HPDE6-E6E7 (cell line): ENCODE measurements around the gene CREB5.
"Not testable (repeated sequence)": the region's sequence is repeated elsewhere in the genome, so short reads cannot be mapped to it uniquely, and the experiment has no call there.

Experiments
- DNase-seq: peaks from one replicate; pipeline ENCODE4 v3.0.0; 2011; ENCODE audit warnings: missing footprints; ENCODE audit errors: extremely low spot score

The CREB5 gene

DNA sequence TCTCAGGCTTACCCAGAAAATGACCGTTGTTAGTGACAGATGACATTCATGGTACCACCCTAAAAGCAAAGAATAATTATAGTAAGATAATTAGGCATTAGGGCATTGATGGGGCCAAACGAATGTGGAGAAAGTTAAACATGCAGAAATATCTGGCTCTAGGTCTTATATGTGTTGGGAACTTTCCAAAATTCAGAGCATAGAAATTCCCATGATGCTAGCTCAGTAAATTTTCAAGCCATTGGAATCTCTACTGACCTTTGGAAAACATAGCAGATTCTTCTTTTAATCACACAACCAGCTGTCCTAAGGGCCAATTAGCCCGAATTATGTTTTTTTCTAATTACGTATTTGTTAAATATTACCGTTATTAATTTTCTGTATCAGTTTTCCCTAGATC, 136.1 kb downstream of the CREB5 start:
- no peak for DNase-seq

DNA sequence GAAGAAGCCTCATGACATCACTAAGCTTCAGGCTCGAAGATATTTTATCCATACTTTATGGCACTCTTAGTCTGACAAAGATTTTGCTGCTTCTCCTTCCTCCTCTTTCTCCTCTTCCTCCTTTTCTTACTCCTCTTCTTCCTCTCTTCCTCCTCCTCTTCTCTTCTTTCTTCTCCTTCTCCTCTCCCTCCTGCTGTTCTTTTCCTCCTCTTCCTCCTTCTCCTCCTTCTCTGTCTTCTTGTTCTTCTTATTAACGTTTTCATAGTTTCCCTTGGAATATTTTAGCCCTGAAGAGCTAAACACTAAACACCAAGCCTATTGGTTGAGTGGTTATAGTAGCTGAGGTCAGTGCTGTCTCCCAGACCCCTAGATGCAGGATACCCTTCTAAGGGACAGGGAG, 137.7 kb downstream of the CREB5 start:
- no peak for DNase-seq

DNA sequence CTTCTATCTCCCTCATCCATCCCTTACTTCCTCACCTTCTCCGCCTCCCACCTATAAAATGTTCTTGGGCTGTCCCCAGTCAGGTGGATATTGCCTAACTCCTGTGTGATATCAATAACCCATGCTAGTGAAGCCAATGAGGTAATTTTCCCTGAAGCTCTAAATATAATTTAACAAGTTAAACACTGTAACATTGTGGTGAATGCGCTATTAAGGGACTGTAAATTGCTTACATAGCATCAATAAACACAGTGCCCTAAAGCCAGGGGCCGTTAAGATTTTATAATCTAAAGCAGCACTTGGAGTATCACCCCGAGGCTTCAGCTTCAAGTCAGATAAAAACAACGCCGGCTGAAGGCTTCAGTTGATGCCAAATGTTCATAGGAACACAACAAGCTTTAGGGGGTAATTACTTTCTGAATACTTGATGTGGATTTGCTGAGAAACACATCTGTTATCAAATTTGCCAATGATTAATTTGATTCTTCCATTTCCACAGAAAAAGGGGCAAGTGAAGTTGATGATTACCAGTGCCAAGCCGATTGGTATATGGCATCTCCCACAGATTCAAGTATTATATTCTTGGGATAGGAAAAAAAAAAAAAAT, 138.4 kb downstream of the CREB5 start:
- no peak for DNase-seq

DNA sequence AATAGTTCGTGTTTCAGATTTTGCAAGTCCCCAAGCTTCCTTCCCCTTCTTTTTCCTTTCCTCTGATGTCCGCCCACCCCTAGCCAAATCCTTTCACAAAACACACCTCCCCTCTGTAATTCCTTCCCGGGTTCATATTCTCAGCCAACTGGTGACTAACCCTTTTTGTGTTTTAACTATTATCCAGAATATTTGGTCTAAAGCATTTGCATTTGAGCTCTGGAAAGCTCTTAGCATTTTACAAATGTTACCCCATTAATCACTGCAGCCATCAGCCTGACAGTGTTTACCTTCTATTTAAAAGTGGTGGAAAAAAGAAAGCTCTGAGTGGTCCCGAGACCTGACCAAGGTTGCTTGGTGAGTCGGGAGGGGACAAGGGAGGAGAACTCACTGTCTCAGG, 139.0 kb downstream of the CREB5 start:
- DNase-seq = no peak

DNA sequence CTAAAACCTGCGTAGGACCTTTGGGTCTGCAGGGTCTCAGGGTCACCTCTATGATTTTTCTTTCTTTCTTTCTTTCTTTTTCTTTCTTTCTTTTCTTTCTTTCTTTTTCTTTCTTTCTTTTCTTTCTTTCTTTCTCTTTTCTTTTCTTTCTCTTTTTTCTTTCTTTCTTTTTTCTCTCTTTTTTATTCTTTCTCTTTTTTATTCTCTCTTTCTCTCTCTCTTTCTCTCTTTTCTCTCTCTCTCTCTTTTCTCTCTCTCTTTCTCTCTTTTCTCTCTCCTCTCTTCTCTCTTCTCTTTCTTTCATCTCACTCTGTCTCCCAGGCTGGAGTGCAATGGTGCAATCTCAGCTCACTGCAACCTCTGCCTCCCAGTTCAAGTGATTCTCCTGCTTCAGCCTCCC, 139.4 kb downstream of the CREB5 start:
- DNase-seq = not testable (repeated sequence)

DNA sequence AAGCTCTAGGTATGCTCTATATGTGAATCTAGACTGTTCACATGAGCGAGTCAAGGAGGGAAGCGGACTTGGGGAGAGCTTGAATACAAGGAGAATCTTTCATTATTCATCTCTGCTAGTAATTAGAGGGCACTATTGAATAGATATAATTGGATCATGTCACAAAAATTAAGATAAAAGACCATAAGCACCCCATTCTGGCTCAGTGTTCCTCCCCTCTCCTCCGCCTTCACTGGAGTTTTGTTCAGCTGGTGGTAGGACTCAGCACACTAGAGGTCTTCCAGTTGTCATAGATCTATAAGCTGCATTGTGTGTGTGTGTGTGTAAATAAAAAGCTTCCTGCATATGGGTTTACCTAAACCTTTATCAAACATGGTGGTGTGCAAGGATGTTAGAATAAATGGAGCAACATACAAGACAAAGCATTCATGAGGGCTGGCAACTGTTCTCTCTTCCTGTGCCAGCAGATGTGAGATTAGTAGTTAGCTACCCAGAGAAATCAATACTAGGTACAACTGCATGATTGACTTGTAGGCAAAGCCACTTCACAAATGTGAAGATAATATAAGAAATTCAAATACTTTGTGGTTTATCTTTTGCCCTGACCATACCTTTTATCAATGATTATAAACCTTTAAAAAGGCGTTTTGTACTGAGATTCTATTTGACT, 142.6 kb downstream of the CREB5 start:
- DNase-seq = no peak

DNA sequence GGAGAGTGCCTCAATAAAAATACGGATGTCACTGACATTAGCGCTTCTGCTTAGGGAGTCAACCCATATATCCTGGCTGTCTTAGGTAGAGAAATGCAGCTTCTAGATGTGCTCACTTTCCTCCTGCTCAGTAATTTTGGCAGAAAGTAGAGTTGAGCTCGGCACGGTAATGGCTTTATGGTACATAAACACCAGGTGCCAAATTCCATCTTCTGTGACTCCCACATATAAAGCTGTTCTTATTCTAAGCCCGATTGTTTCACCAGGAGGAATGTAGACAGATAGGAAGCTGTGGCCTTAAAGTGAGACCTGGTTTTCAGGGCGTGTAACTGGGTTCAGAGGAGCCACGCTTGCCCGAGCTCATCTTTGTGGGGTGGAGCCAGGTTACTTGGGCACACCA, 143.7 kb downstream of the CREB5 start:
- no peak for DNase-seq

DNA sequence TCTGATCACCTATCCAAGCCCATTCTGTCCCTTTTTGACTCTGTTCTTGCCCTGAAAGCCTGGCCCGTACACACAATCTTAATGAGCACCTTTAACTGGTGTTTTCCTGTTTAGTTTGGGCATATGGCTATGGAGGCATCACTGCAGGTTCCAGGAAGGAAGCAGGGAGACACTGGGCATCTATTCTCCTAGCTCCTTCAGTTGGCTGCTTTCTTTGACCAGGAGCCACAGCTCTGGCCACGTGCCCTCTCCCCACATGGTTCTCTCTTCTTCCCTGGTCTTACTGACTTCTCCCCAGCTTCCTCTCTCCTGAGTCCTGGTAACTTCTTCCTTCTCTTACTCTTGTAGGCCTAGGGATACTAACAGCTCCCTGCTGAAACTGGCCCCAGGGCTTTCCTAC, 144.4 kb downstream of the CREB5 start:
- no peak for DNase-seq

DNA sequence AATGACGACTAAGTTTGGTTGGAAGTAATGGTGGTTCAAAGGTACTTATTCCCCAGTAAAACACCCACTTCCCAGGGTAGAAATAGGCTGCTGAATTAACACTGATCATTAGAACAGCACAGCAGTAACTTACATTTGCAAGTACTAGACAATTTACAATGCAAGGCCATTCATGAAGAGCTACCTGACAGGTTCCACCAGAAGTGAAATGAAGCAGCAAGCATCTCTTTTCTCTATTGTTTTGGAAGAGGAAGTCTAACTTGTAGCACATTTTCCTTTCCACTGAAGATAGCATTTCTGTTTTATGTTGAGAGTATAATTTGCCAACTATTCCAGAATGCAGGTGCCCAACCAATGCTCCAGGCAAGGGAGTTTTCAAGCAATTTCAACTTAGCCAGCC, 145.9 kb downstream of the CREB5 start:
- DNase-seq = no peak

DNA sequence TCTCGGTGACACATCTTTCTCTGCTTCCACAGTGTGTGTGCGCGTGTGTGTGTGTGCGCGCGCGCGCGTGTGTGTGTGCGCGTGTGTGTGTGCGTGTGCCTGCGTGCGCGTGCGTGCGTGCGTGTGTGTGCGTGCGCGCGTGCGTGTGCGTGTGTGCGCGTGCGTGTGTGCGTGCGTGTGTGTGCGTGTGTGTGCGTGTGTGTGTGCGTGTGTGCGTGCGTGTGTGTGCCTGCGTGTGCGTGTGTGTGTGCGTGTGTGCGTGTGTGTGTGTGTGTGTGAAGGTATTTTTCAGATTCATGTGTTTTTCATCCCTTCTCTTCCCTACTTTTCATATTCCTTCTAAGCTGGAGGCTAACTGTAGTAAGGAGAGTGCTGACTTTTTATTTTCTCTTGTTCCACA, 148.4 kb downstream of the CREB5 start:
- no peak for DNase-seq

DNA sequence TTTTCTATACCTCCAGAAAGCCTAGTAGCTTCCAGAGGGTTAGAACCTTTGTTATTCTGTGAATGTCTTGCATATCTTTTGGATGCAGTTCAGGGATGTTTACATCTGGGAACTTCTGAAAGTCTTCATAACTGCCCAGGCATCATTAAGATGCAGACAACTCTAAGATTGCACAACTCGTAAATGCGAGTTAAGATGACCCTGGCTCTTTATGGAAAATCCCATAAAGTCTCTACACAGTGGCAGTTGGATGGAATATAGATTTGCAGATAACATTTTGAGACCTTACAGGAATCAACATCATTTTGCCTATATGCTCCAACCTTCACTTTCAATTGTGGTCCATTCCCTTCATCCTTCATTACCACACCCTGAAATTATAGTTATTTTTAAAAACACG, 151.7 kb downstream of the CREB5 start:
- no peak for DNase-seq

DNA sequence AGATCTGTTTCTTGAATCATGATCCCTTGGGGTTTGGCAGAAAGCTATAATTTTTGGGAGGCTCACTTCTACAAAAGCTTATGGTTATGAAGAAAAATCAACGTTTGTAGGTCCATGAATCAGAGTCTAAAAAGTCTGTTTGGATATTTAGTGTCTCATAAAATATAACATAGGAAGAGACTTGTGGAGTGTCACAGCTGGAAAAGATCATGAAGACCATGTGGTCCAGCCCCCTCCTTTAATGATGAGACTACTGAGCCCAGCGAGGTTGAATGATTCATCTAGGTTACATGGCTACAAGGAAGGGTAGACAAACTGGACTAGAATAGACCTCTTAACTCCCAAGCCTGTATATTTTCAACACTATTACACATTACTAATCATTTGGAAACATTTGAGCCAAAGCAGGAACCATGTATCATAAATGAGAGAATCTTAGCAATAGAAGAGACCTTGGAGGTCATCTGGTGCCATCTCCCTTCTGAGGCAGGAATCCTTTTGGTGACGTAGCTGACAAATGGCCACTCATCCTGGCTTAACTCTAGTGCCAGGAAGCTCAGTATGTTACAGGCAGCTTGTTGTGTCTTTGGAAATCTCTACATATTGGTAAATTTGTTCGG, 152.5 kb downstream of the CREB5 start:
- DNase-seq = no peak

DNA sequence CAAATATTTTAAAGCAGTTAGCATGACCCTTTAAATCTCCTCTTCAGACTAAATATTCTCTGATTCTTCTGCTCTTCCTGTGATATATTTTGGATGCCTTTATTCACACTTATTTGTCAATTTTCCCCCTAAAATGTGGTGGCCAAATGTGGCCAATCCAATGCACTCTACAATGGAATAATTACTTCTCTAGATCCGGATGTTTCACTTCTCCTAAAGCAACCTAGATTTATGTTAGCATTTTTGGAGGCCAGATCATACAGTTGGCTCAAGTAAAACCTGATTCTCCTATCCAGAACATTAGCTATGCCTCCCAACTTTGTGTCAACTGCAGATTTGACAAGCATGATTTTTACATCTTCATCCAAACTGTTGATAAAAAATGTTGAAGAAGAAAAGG, 153.7 kb downstream of the CREB5 start:
- no peak for DNase-seq

DNA sequence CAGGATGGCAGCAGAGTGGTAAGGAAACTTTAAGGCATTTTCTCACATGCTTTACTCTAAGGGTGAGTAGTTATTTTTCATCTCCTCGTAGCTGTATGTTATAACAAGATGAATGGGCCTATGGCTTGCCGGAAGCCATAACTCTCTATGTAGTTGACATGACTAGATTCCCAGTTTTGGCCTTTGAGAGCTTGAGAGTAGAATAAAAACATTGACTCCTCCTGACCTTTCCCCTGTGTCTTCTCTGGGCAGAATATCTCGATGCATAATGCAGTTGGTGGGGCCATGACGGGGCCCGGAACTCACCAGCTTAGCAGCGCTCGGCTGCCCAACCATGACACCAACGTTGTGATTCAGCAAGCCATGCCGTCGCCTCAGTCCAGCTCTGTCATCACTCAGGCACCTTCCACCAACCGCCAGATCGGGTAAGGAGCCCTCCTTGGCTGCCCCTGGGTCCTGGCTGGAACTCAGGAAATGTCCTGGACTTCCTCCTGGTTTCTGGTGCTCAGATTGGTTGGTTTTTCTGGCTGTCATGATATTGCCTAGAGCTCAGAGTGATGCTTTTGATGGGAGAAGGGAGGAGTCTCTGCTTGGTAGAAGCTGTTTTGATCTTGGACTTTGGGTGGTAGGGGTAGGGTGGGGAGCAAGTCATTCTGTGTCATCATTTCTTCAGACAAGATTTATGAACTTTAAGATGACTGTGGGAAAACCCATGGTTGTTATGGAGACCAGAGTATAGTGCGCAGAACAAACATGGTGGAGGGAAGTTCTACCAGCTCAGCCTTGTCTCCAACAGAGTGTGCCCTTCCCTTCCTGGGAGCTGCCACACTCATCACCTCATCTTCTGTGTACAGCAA, 158.0 kb downstream of the CREB5 start:
- no peak for DNase-seq

DNA sequence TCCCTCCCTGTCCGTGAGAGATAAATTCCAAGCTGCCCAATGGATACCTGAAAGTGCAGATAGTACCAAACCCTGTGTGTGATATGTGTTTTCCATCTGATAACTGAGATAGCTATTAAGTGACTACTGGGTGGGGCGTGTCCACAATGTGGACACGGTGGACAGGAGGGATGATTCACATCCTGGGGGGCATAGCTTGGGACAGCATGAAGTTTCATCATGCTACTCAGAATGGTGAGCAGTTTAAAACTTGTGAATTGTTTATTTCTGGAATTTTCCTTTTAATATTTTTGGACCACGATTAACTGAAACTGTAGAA, 158.6 kb downstream of the CREB5 start:
- DNase-seq = peak; percentile 9

DNA sequence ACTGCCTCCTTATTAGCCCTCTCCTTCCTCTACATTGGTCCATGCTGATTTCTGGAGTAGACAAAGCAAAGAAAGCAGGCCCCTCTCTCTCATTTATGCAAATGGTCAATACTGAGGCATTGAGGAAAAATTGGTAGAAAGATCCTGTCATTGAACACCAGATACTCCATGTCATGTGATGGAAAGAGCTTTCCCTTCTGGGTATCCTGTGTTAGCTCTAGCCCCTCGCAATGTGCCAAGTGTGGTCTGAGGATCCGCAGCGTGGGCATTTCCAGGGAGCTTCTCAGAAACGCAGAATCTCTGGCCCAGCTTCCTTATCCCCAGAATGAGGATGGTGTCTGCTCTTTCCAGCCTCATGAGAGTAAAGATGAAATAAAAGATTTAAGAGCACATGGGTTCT, 159.1 kb downstream of the CREB5 start:
- no peak for DNase-seq

DNA sequence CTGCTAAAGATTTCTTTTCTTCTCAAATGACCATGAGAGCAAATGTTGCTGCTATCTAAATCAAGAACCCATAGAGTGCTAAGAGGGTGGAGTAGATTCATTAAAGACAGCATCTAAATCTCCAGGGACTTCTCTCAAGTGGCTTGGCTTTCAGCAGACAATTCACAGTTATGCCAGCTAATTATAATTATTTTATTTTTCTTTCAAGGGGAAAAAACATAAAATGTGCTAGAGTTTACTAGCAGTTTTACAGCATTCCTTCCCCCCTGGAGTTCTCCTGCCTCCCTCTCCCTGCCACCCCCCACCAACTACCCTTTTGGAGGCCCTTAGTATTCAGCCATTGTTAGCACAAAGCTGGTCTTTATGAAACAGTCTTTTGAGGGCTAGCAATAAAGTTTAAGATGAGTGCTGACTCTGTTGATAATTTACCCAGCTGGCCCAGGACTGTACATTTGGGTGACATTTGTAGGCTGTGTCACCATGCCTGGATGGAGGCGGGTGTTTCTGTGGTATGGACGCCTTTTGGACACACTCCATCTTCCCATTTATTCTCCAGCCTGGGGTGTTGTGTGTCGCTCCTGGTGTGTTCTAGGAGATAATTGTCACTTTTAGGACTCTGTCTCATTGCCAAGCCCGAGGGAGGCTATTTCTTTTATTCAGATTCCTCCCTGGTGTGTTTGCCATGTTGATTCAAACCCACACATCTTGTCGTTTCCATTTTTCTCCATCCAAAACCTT, 160.2 kb downstream of the CREB5 start:
- DNase-seq = no peak

DNA sequence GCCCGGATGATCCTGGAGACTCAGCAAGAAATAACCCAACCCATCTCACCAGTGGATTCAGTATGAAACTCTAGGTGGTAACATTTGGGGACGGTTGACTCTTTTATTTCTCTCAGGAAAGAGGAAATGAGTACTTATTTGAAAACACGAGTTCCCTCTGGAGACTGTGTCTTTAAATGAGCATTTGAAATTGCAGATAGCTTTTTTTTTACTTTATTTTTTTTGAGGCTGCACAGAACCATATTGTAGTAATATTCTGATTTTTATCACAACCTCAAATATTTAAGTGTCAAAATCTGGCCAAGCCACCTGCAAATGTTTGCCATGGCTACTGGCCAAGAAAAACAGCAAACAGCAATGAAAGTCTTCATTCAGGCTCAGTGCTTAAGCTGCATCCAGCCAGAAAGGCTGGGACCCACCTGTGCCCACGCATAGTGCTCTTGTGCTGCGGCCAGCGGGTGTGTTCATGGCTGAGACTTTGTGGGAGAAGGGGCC, 160.8 kb downstream of the CREB5 start:
- DNase-seq = no peak

DNA sequence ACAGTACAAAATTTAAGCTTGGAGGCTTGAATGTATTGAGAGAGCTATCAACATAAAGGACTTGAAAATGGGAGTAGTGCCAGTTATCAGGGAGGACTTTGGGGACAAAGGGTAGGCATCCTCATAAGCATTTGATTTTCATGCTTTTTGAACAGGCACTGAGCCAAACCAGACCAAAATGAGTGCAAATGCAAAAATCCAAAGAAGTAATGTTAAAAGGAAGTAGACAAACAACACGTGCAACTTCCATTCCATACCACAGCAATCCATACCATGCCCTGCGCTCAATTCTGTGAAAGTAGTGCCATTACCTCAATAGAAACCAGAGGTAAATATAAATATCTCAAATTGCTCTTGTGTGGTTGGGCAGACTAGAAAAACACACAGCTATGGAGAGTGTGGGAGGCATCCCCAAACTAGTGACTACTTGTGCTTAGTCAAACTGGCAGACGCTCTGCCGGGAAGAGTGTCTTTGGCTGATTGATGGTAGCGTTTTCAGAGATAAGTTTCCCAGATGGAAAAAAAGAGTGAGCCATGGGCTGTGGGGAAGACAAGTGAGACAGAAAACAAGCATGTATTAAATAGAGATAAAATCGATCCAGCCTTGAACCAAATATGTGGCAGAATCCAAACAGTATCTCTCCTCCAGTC, 161.5 kb downstream of the CREB5 start:
- no peak for DNase-seq

DNA sequence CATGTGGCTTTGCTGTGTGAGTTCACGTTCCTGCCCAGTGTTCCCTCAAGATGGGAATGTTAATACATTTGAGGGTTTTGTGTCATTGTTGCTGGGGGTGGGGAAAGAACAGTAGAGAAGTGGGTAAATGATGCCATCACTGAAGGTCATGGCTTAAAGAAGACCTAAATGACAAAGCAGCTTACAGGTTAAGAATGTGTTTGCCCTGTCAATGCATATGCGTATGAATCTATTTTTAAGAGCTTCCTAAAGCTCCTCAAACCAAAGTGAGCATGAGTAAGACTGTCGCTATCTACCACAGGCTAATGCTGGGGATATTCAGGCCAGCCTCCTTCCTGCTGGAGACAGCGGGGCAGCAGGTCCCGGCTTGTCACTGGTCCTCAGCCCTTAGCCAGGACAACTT, 162.9 kb downstream of the CREB5 start:
- peak; percentile 10 for DNase-seq

DNA sequence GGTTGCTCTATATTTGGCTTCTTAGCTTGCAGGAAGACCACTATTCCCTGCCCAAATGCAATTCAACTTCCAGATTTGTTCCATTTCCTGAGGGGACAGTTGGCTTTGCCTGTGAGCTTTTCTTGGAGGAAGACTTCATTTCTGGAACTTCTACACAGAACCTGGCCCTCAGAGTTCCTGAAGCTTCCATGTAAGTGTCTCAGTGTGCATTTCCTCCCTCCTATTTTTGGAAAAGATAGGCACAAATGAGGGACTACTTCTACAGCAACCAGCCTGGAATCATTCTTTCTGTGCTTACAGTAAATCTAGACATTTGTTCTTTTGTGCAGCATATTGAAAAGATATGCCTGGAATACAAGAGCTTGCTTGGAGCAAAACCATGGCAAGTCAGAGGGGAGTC, 164.3 kb downstream of the CREB5 start:
- no peak for DNase-seq
